Gastrocnemius medialis (tissue), 4 donors: Measurements from ENCODE around the gene BGLAP.

Experiments used
- CTCF ChIP-seq, 5 experiments: fragments of 450-650 bp in 3 of 5; fragments of 200-600 bp in 2 of 5; sonication (generic) in 2 of 5; IDR thresholded peaks in 4 of 5; conservative IDR thresholded peaks in 1 of 5; 1 replicate in 4 of 5; 2 replicates in 1 of 5; pipeline ENCODE4 v1.5.1; 2016 to 2019; ENCODE audit warnings: antibody characterized with exemption in 5 of 5, mild to moderate bottlenecking in 3 of 5, moderate library complexity in 3 of 5
- POLR2A ChIP-seq, 2 donors: fragments of 450-650 bp; IDR thresholded peaks; one replicate each; pipeline ENCODE4 v1.6.1; 2017; ENCODE audit warnings: antibody characterized with exemption in 2 of 2, mild to moderate bottlenecking in 2 of 2, moderate library complexity in 2 of 2

GRCh38 chr1:156258859-156259258 lies 16.9 kb downstream of the BGLAP start:
- TF ChIP-seq POLR2A (IDR thresholded peaks at IDR 0.05) (no peak), CTCF (IDR thresholded peaks at IDR 0.05 in 4 of 5, conservative IDR thresholded peaks at IDR 0.05 in 1 of 5) (no peak)
